GM13977 (cell line): Measurements from ENCODE around the gene TMEM163.

Experiments used
- DNase-seq: peaks from one replicate; pipeline ENCODE4 v3.0.0; 2012; ENCODE audit warnings: low spot score
- CTCF ChIP-seq: IDR thresholded peaks from 2 replicates; pipeline ENCODE4 v1.5.1; 2012; ENCODE audit warnings: mild to moderate bottlenecking, control low read depth; ENCODE audit not compliant: insufficient read depth; ENCODE audit errors: extremely low read depth, missing control alignments
- in situ Hi-C: fragments of 300-500 bp; cut with MboI; formaldehyde crosslinking; loops from one replicate; pipeline ENCODE4 v1.12.0; 2022; ENCODE audit warnings: low sequenced_read_pairs, low pct_unique_long_range_greater_than_20kb, mixed read lengths, inconsistent platforms; ENCODE audit not compliant: unreplicated experiment

TMEM163 gene

GRCh38 chr2:134527381-134527780, 191.4 kb downstream of the TMEM163 start:
- no peak for TF ChIP-seq CTCF
- no peak for DNase-seq
- in situ Hi-C loops = no loop called here

- no peak for DNase-seq
- in situ Hi-C loops = no loop called here
- no peak for TF ChIP-seq CTCF
Measured at GRCh38 chr2:134522496-134523455, 196.0 kb downstream of the TMEM163 start.

GRCh38 chr2:134518101-134518500, 200.7 kb downstream of the TMEM163 start:
- in situ Hi-C loops = no loop called here
- no peak for TF ChIP-seq CTCF
- no peak for DNase-seq

- in situ Hi-C loops = no loop called here
- no peak for TF ChIP-seq CTCF
- DNase-seq = no peak
Measured at GRCh38 chr2:134515137-134515536, 203.7 kb downstream of the TMEM163 start.

GRCh38 chr2:134513465-134513804, 205.4 kb downstream of the TMEM163 start:
- no peak for TF ChIP-seq CTCF
- no peak for DNase-seq
- in situ Hi-C loops = no loop called here

- TF ChIP-seq CTCF = no peak
- DNase-seq = no peak
- in situ Hi-C loops = no loop called here
Measured at GRCh38 chr2:134512734-134513464, 205.9 kb downstream of the TMEM163 start.
